Measurements from ENCODE around the gene CACNA2D3. TPM values are rescaled to one million over a fixed set of nuclear protein-coding genes. Genes with fewer than 3 reads are reported as not detected.

The CACNA2D3 gene
- total and polyA plus RNA-seq, 12 donors = 0.26 to 13.7 (median 2.8) TPM; not detected in 1

DNA sequence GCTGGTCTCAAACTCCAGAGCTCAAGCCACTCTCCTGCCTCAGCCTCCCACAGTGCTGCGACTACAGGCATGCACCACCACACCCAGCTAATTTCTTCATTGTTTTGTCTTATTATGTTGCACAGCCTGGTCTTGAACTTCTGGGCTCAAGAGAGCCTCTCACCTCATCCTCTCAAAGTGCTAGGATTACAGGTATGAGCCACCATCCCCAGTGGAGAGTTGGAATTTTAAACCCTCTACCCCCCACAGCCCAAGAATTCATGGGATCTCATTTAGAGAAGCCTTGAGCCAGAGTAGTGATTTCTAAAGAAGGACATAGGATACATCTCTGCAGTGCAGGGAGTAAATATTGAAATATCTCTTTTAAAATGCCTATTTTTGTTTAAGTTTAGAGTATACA, 221.1 kb downstream of the CACNA2D3 start:
- Histone ChIP-seq H3K4me1 (replicated peaks in 1 of 2) (no peaks in the 10 kb centered on the region), H3K9me3 (replicated peaks in 1 of 3) (no peaks in the 10 kb centered on the region), H3K4me3 (no peak overlapping the region), H3K27ac (no peak overlapping the region), H3K27me3 (peaks cover 10% of the 10 kb centered on the region), H3K36me3 (replicated peaks in 1 of 2) (no peaks in the 10 kb centered on the region)
- 80 to 83% (median 82%) methylated on average over 1 of the region's 1 CpG for WGBS, 4 donors
- TF ChIP-seq POLR2A (IDR thresholded peaks at IDR 0.05) = no peak
- TF ChIP-seq, protein P1, sequence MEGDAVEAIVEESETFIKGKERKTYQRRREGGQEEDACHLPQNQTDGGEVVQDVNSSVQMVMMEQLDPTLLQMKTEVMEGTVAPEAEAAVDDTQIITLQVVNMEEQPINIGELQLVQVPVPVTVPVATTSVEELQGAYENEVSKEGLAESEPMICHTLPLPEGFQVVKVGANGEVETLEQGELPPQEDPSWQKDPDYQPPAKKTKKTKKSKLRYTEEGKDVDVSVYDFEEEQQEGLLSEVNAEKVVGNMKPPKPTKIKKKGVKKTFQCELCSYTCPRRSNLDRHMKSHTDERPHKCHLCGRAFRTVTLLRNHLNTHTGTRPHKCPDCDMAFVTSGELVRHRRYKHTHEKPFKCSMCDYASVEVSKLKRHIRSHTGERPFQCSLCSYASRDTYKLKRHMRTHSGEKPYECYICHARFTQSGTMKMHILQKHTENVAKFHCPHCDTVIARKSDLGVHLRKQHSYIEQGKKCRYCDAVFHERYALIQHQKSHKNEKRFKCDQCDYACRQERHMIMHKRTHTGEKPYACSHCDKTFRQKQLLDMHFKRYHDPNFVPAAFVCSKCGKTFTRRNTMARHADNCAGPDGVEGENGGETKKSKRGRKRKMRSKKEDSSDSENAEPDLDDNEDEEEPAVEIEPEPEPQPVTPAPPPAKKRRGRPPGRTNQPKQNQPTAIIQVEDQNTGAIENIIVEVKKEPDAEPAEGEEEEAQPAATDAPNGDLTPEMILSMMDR (IDR thresholded peaks at IDR 0.05) = no peak
- DNase-seq = no peak
- intact Hi-C loops (cut with DNase I) = no loop called here

DNA sequence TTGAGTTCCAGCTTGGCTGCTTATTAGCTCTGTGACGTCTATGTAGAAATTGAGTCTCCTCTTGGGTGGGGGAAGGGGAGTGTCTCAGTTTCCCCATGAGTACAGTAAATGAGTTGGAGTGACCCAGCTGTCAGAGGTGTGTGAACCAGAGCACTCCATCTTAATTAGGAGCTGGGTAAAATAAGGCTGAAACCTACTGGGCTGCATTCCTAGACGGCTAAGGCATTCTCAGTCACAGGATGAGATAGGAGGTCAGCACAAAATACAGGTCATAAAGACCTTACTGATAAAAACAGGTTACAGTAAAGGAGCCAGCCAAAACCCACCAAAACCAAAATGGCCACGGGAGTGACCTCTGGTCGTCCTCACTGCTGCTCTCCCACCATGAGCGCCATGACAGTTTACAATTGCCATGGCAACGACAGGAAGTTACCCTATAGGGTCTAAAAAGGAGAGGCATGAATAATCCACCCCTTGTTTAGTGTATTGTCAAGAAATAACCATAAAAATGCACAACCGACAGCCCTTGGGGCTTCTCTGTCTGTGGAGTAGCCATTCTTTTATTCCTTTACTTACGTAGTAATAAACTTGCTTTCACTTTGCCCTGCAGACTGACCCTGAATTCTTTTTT, 222.4 kb downstream of the CACNA2D3 start:
- Histone ChIP-seq H3K9me3 (replicated peaks in 1 of 3) (no peaks in the 10 kb centered on the region), H3K4me1 (replicated peaks in 1 of 2) (no peaks in the 10 kb centered on the region), H3K36me3 (replicated peaks in 1 of 2) (no peaks in the 10 kb centered on the region), H3K27ac (no peak overlapping the region), H3K4me3 (no peak overlapping the region), H3K27me3 (peaks cover 10% of the 10 kb centered on the region)
- WGBS, 4 donors = 66 to 72% (median 70%) methylated on average over 8 of the region's 8 CpGs
- DNase-seq = no peak
- TF ChIP-seq, protein P1 (IDR thresholded peaks at IDR 0.05) = no peak
- no peak for TF ChIP-seq POLR2A (IDR thresholded peaks at IDR 0.05)
- intact Hi-C loops (cut with DNase I) = no loop called here

DNA sequence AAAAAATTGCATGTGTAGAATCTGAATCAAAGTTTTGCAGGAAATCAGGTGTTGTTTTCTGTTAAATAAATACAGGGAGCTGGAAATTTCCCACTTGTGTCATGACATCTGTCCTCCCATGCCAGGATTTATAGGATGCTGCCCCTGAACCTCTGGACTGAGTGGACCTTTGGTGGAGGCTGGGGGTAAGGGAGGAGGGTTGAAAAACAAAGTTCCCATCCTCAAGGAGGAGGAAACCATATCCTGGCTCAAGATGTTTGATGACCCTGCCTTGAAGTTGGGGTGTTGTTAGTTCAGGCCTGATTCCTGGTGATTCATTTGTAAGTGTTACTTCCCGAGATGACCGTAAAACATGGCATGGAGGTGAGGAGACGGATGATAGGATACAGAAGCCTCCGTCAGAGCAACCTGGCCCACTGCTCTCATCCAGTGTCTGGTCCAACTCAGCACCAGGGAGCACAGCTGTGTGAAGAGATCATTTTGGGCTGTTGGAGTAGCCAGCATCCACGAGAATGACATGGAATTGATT, 223.6 kb downstream of the CACNA2D3 start:
- TF ChIP-seq, protein P1 (IDR thresholded peaks at IDR 0.05) = no peak
- TF ChIP-seq POLR2A (IDR thresholded peaks at IDR 0.05) = no peak
- intact Hi-C loops (cut with DNase I) = no loop called here
- no peak overlapping the region for H3K4me3 ChIP-seq
- no peak overlapping the region for H3K27ac ChIP-seq
- 76 to 95% (median 81%) methylated on average over 4 to 5 of the region's 5 CpGs for WGBS, 4 donors
- H3K36me3 ChIP-seq (replicated peaks in 1 of 2) = no peaks in the 10 kb centered on the region
- H3K4me1 ChIP-seq (replicated peaks in 1 of 2) = no peaks in the 10 kb centered on the region
- peaks cover 10% of the 10 kb centered on the region for H3K27me3 ChIP-seq
- H3K9me3 ChIP-seq (replicated peaks in 1 of 3) = no peaks in the 10 kb centered on the region
- DNase-seq = no peak

DNA sequence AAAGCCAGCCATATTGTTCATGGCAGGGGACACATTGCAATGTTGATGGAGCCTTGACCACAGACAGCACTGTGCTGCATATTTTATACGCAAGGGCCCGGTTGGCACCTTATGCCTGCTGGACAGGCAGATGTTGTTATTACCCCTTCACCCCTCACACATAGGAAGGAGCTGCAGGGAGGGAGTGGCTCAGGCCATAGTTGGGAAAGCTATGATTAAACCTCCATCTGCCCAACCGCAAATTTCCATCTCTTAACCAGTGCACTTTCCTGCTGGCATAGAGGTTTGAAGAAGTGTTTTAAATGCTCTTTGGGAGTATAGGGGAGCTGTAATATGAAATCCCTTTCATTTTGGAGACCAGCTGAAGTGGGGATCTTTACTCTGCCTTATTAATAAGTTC, 224.7 kb downstream of the CACNA2D3 start:
- Histone ChIP-seq H3K27me3 (peaks cover 5% of the 10 kb centered on the region), H3K36me3 (replicated peaks in 1 of 2) (no peaks in the 10 kb centered on the region), H3K27ac (no peak overlapping the region), H3K9me3 (replicated peaks in 1 of 3) (no peaks in the 10 kb centered on the region), H3K4me3 (no peak overlapping the region), H3K4me1 (replicated peaks in 1 of 2) (no peaks in the 10 kb centered on the region)
- 87 to 97% (median 90%) methylated on average over 3 of the region's 3 CpGs for WGBS, 4 donors
- no peak for DNase-seq
- intact Hi-C loops (cut with DNase I) = no loop called here
- TF ChIP-seq POLR2A (IDR thresholded peaks at IDR 0.05) = no peak
- TF ChIP-seq, protein P1 (IDR thresholded peaks at IDR 0.05) = no peak
